Stimulated activated CD4-positive, alpha-beta T cell treated with anti-CD3 and anti-CD28 coated beads, Interleukin-4, amount 100 ng/mL, for 48 hours (primary cell): ENCODE results near the gene IRAK2.
A peak's percentile ranks its signal among the peaks of the same experiment; 100 is the strongest.

ENCODE experiments used
- DNase-seq, 2 donors: peaks; one replicate each; pipeline ENCODE4 v3.0.0-alpha.2; 2020; ENCODE audit warnings: low read depth in 2 of 2

The IRAK2 gene

GRCh38 chr3:10188804-10189556 lies 24.3 kb downstream of the IRAK2 start:
- no peak for DNase-seq

GRCh38 chr3:10189557-10190354 lies 25.0 kb downstream of the IRAK2 start:
- DNase-seq: no peak

GRCh38 chr3:10192953-10193691 lies 28.4 kb downstream of the IRAK2 start:
- DNase-seq: peak; percentile 57 to 63

GRCh38 chr3:10193692-10194327 lies 29.1 kb downstream of the IRAK2 start:
- no peak for DNase-seq

GRCh38 chr3:10194328-10195071 lies 29.8 kb downstream of the IRAK2 start:
- no peak for DNase-seq

GRCh38 chr3:10195366-10196089 lies 30.8 kb downstream of the IRAK2 start:
- no peak for DNase-seq

GRCh38 chr3:10196389-10197052 lies 31.8 kb downstream of the IRAK2 start:
- DNase-seq: no peak

GRCh38 chr3:10198226-10198625 lies 33.5 kb downstream of the IRAK2 start:
- no peak for DNase-seq

GRCh38 chr3:10198761-10199649 lies 34.3 kb downstream of the IRAK2 start:
- DNase-seq: peak; percentile 58 to 59

GRCh38 chr3:10204921-10205320 lies 40.2 kb downstream of the IRAK2 start:
- DNase-seq: no peak

GRCh38 chr3:10205451-10206165 lies 40.9 kb downstream of the IRAK2 start:
- no peak for DNase-seq

GRCh38 chr3:10206166-10206511 lies 41.4 kb downstream of the IRAK2 start:
- DNase-seq: no peak

- DNase-seq: no peak
Measured at GRCh38 chr3:10213156-10213792, 48.6 kb downstream of the IRAK2 start.

GRCh38 chr3:10215578-10216368 lies 51.1 kb downstream of the IRAK2 start:
- DNase-seq: no peak

- no peak for DNase-seq
Measured at GRCh38 chr3:10217359-10217758, 52.6 kb downstream of the IRAK2 start.

GRCh38 chr3:10219737-10220136 lies 55.0 kb downstream of the IRAK2 start:
- DNase-seq: no peak
